ENCODE measurements around the gene BTG4. TPM values are rescaled to one million over a fixed set of nuclear protein-coding genes. Genes with fewer than 3 reads are reported as not detected.

The BTG4 gene
- total and polyA plus RNA-seq, 2 of the 8 experiments (the other 6 are each of a cell fraction or from before 2014, with no cell fraction given), result 0.06 TPM; not detected in 1

GRCh38 chr11:111445586-111445985, 66.6 kb downstream of the BTG4 start (continued):
- TF ChIP-seq CHD7 (IDR thresholded peaks at IDR 0.05; ENCODE audit: insufficient replicate concordance, low read length), result no peak
- TF ChIP-seq POLR2AphosphoS5 (IDR thresholded peaks at IDR 0.05; ENCODE audit: low read depth, low read length), result no peak
- no peak for TF ChIP-seq TBP (IDR thresholded peaks at IDR 0.05; ENCODE audit: low read depth, low read length)
- no peak for TF ChIP-seq TCF12 (IDR thresholded peaks at IDR 0.05; ENCODE audit: low read depth, low read length)
- no peak for TF ChIP-seq RFX5 (IDR thresholded peaks at IDR 0.05; ENCODE audit: borderline replicate concordance, low read depth, low read length)
- TF ChIP-seq SP2 (IDR thresholded peaks at IDR 0.05; ENCODE audit: low read length), result no peak
- TF ChIP-seq ATF3 (IDR thresholded peaks at IDR 0.05; ENCODE audit: insufficient read depth, low read depth, low read length), result no peak
- no peak for TF ChIP-seq POU5F1 (IDR thresholded peaks at IDR 0.05; ENCODE audit: low read depth, low read length)

All from H1 (cell line).